Endothelial cell of umbilical vein (primary cell): ENCODE results near the gene BTG2. TPM values are rescaled to one million over a fixed set of nuclear protein-coding genes. Genes with fewer than 3 reads are reported as not detected.

ENCODE experiments used
- BruUV-seq: library from RNA; stranded (reverse); fragments of 400-500 nt; replicated peaks from 2 replicates; lab custom pipeline; 2021; lab: Mats Ljungman, UMichigan
- CTCF ChIA-PET: fragments of 300-600, 350-600 bp; sonication (Branson Sonifier 250); formaldehyde crosslinking; loops from one replicate; lab custom pipeline; 2021; ENCODE audit warnings: antibody characterized with exemption, inconsistent platforms; lab: Charles Lee
- POLR2A ChIA-PET: fragments of 300-600, 350-600 bp; sonication (Branson Sonifier 250); formaldehyde crosslinking; loops from one replicate; lab custom pipeline; 2021; ENCODE audit warnings: antibody characterized with exemption, inconsistent platforms; lab: Charles Lee
- DNase-seq: peaks from one replicate; pipeline ENCODE4 v3.0.0-alpha.2; 2011; ENCODE audit warnings: low read depth, low spot score
- FAIRE-seq: peaks from 2 replicates; lab custom pipeline; 2011; peaks lifted over from hg19 to GRCh38; lab: Jason Lieb, UNC
- H2AFZ ChIP-seq: 2 replicates; pipeline ENCODE4 v1.6.0; 2012; ENCODE audit warnings: low read depth, low read length, control low read depth, inconsistent platforms
- H3K27ac ChIP-seq: 2 replicates; pipeline ENCODE4 v1.5.1; 2011; ENCODE audit warnings: low read depth, mild to moderate bottlenecking, control low read depth, low read length, moderate library complexity; ENCODE audit not compliant: insufficient read depth
- H3K27me3 ChIP-seq, 2 experiments: 2 replicates each; pipeline versions ENCODE4 v1.6.0 to v1.6.1; 2011; ENCODE audit warnings: low read length in 2 of 2, mixed read lengths in 1 of 2; ENCODE audit not compliant: control insufficient read depth in 2 of 2, insufficient read depth in 2 of 2
- H3K36me3 ChIP-seq, 2 experiments: 2 replicates in 1 of 2; 3 replicates in 1 of 2; pipeline ENCODE4 v1.5.1; 2011; ENCODE audit warnings: low read length in 2 of 2, mild to moderate bottlenecking in 1 of 2, moderate library complexity in 1 of 2; ENCODE audit not compliant: control insufficient read depth in 2 of 2, insufficient read depth in 2 of 2; ENCODE audit errors: extremely low read depth in 1 of 2
- H3K4me1 ChIP-seq: 3 replicates; pipeline ENCODE4 v1.5.1; 2011; ENCODE audit warnings: mild to moderate bottlenecking, low read length; ENCODE audit not compliant: control insufficient read depth, insufficient read depth; ENCODE audit errors: extremely low read depth
- H3K4me2 ChIP-seq: 2 replicates; pipeline ENCODE4 v1.6.1; 2011; ENCODE audit warnings: low read length, control low read depth, mixed read lengths; ENCODE audit not compliant: insufficient read depth
- H3K4me3 ChIP-seq, 3 experiments: fragments of 200-600 bp in 1 of 3; sonication (generic), shearing (Covaris generic) in 1 of 3; replicated peaks in 1 of 3; 2 replicates each; pipeline ENCODE4 v1.5.1; 2011 to 2016; ENCODE audit warnings: control low read depth in 3 of 3, low read length in 3 of 3, mild to moderate bottlenecking in 2 of 3, inconsistent platforms in 1 of 3, low read depth in 1 of 3, moderate library complexity in 1 of 3; ENCODE audit not compliant: insufficient read depth in 1 of 3
- H3K79me2 ChIP-seq: 2 replicates; pipeline ENCODE4 v1.6.0; 2012; ENCODE audit warnings: low read length, inconsistent platforms; ENCODE audit not compliant: control insufficient read depth, insufficient read depth
- H3K9ac ChIP-seq: replicated peaks from 2 replicates; pipeline ENCODE3; 2011; ENCODE audit warnings: low read length, control low read depth; ENCODE audit not compliant: insufficient read depth; ENCODE audit errors: extremely low read depth
- H3K9me1 ChIP-seq: replicated peaks from 3 replicates; pipeline ENCODE4 v1.6.0; 2011; ENCODE audit warnings: mild to moderate bottlenecking, low read length; ENCODE audit not compliant: control insufficient read depth, insufficient read depth; ENCODE audit errors: extremely low read depth
- H3K9me3 ChIP-seq: replicated peaks from 2 replicates; pipeline ENCODE4 v1.5.1; 2012; ENCODE audit warnings: low read length, inconsistent platforms; ENCODE audit not compliant: control insufficient read depth, insufficient read depth
- H4K20me1 ChIP-seq: replicated peaks from 2 replicates; pipeline ENCODE3; 2011; ENCODE audit warnings: mild to moderate bottlenecking, low read length; ENCODE audit not compliant: control insufficient read depth, insufficient read depth; ENCODE audit errors: extremely low read depth
- CTCF ChIP-seq, 2 donors: IDR thresholded peaks; 1 replicate in 1 of 2; 2 replicates in 1 of 2; pipeline ENCODE4 v1.5.1; 2011; ENCODE audit warnings: low read length in 2 of 2, mild to moderate bottlenecking in 2 of 2, moderate library complexity in 2 of 2, control low read depth in 1 of 2, inconsistent platforms in 1 of 2, low read depth in 1 of 2; ENCODE audit not compliant: insufficient read depth in 1 of 2; ENCODE audit errors: extremely low read depth in 1 of 2
- FOS ChIP-seq: IDR thresholded peaks from 2 replicates; pipeline ENCODE4 v1.6.1; 2011; ENCODE audit warnings: mild to moderate bottlenecking, low read length, moderate library complexity, borderline replicate concordance; ENCODE audit not compliant: insufficient read depth
- GATA2 ChIP-seq: IDR thresholded peaks from 2 replicates; pipeline ENCODE4 v1.7.0; 2011; ENCODE audit warnings: low read depth, mild to moderate bottlenecking, moderate library complexity, mixed read lengths, low read length; ENCODE audit not compliant: insufficient read length, insufficient read depth
- JUN ChIP-seq: IDR thresholded peaks from 2 replicates; pipeline ENCODE4 v1.6.1; 2011; ENCODE audit warnings: borderline replicate concordance, low read depth; ENCODE audit not compliant: insufficient read length, insufficient read depth
- MYC ChIP-seq: IDR thresholded peaks from one replicate; pipeline ENCODE4 v1.6.1; 2011; ENCODE audit warnings: mild to moderate bottlenecking, low read depth, low read length
- POLR2A ChIP-seq: IDR thresholded peaks from 2 replicates; pipeline ENCODE4 v1.6.1; 2012; ENCODE audit warnings: low read depth, mild to moderate bottlenecking, control low read depth, low read length
- POLR2AphosphoS5 ChIP-seq: IDR thresholded peaks from 2 replicates; pipeline ENCODE4 v1.6.1; 2012; ENCODE audit warnings: low read depth, mild to moderate bottlenecking, control low read depth, low read length, moderate library complexity; ENCODE audit not compliant: insufficient read depth
- dilution Hi-C: fragments of 300-500 bp; cut with MboI; formaldehyde crosslinking; loops from one replicate; pipeline ENCODE4 v1.15.0; 2019; ENCODE audit warnings: low sequenced_read_pairs; ENCODE audit not compliant: extremely low pct_ligation_motif_present
- intact Hi-C: fragments of 100-400 bp; cut with micrococcal nuclease; formaldehyde crosslinking; loops from one replicate; pipeline ENCODE4 v1.10.0; 2022
- polyA plus RNA-seq, 4 experiments: library from polyadenylated mRNA; depleted of rRNA in 3 of 4; stranded (reverse) in 3 of 4; unstranded in 1 of 4; fragments of >200 nt; gene quantifications; 2 replicates each; pipeline versions ENCODE4 v1.2.1 to v1.2.3, GENCODE V29; 2011 to 2012; ENCODE audit warnings: missing spikeins in 1 of 4
- total RNA-seq: library from RNA; stranded (reverse); gene quantifications from 2 replicates; pipeline ENCODE4 v1.2.3, GENCODE V29; 2021
- TF ChIP-seq, protein P1 (sequence below): IDR thresholded peaks from 2 replicates; pipeline ENCODE4 v1.6.1; 2011; ENCODE audit not compliant: insufficient read depth, insufficient read length

Gene BTG2
- total and polyA plus RNA-seq, 2 donors (not counting 3 experiments of a cell fraction or from before 2014, with no cell fraction given) = 35.6 to 50.1 TPM

GRCh38 chr1:203346060-203346768, 40.9 kb downstream of the BTG2 start:
- H3K9me3 ChIP-seq = no peaks in the 10 kb centered on the region
- H3K4me1 ChIP-seq = no peaks in the 10 kb centered on the region
- DNase-seq (no peak), FAIRE-seq (no peak)
- CTCF ChIA-PET = interaction anchor here (0.7 to 30.6 kb wide), 7 partner anchors 9 to 212 kb away, joined by 3 to 1014 read pairs (median 3); no protein-coding TSS in a partner anchor
- H3K27me3 ChIP-seq = peaks cover 22 to 45% of the 10 kb centered on the region in 2 experiments
- no TSS peak for BruUV-seq
- no peak overlapping the region for H3K9ac ChIP-seq
- no peak overlapping the region for H3K4me2 ChIP-seq
- H3K79me2 ChIP-seq = no peaks in the 10 kb centered on the region
- intact Hi-C loops (no loop called here), dilution Hi-C loops (no loop called here)
- TF ChIP-seq MYC = no peak
- TF ChIP-seq FOS = no peak
- TF ChIP-seq POLR2A = no peak
- no peak for TF ChIP-seq GATA2
- no peak for TF ChIP-seq JUN
- TF ChIP-seq POLR2AphosphoS5 = no peak
- TF ChIP-seq, protein P1, sequence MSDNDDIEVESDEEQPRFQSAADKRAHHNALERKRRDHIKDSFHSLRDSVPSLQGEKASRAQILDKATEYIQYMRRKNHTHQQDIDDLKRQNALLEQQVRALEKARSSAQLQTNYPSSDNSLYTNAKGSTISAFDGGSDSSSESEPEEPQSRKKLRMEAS = no peak
- TF ChIP-seq CTCF (IDR thresholded peaks at IDR 0.05; ENCODE audit: extremely low read depth in 1 of 2, insufficient read depth in 1 of 2, low read depth in 1 of 2, low read length in 2 of 2) = no peak
- H3K9me1 ChIP-seq = no peaks in the 10 kb centered on the region
- no peak overlapping the region for H2AFZ ChIP-seq
- H3K27ac ChIP-seq = no peak overlapping the region
- POLR2A ChIA-PET = no interaction called here
- no peaks in the 10 kb centered on the region for H3K36me3 ChIP-seq
- no peak overlapping the region for H3K4me3 ChIP-seq
- no peaks in the 10 kb centered on the region for H4K20me1 ChIP-seq
